PC-3 (cell line): ENCODE measurements around the gene TNRC6B.

Experiments used
- EZH2 ChIP-seq: fragments of 300-600 bp; sonication (generic); IDR thresholded peaks from one replicate; pipeline ENCODE4 v1.6.1; 2017; ENCODE audit warnings: antibody characterized with exemption, mild to moderate bottlenecking, low read length; ENCODE audit not compliant: unreplicated experiment
- TF ChIP-seq, protein P1 (sequence below): fragments of 300-600 bp; sonication (generic); conservative IDR thresholded peaks from 2 replicates; pipeline ENCODE4 v1.5.1; 2017; ENCODE audit warnings: antibody characterized with exemption, low read depth, mild to moderate bottlenecking, low read length

- no peak for TF ChIP-seq EZH2
- TF ChIP-seq, protein P1, sequence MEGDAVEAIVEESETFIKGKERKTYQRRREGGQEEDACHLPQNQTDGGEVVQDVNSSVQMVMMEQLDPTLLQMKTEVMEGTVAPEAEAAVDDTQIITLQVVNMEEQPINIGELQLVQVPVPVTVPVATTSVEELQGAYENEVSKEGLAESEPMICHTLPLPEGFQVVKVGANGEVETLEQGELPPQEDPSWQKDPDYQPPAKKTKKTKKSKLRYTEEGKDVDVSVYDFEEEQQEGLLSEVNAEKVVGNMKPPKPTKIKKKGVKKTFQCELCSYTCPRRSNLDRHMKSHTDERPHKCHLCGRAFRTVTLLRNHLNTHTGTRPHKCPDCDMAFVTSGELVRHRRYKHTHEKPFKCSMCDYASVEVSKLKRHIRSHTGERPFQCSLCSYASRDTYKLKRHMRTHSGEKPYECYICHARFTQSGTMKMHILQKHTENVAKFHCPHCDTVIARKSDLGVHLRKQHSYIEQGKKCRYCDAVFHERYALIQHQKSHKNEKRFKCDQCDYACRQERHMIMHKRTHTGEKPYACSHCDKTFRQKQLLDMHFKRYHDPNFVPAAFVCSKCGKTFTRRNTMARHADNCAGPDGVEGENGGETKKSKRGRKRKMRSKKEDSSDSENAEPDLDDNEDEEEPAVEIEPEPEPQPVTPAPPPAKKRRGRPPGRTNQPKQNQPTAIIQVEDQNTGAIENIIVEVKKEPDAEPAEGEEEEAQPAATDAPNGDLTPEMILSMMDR = no peak
Observed at GRCh38 chr22:40309631-40310030, 131.9 kb downstream of the TNRC6B start.
